ENCODE data around the gene ART3.

- TF ChIP-seq SIN3A (IDR thresholded peaks at IDR 0.05; ENCODE audit: borderline replicate concordance, insufficient read depth, low read depth, low read length) (no peak), CTCF (IDR thresholded peaks at IDR 0.05) (no peak)
Observed at GRCh38 chr4:76059750-76060149, 14.8 kb upstream of the ART3 start.

Measured in Panc1 (cell line).